SU-DHL-6 (cell line): Measurements from ENCODE around the gene ZDHHC3.

Experiments
- H2AFZ ChIP-seq: fragments of 200-600 bp; sonication (generic); 2 replicates; pipeline ENCODE4 v1.6.1; 2014; ENCODE audit warnings: low read depth, mild to moderate bottlenecking, moderate library complexity, mixed read lengths, antibody characterized with exemption, low read length; ENCODE audit not compliant: severe bottlenecking
- H3F3A ChIP-seq: fragments of 200-600 bp; shearing (Covaris generic); 2 replicates; pipeline ENCODE4 v1.6.0; 2016; ENCODE audit warnings: antibody characterized with exemption, mild to moderate bottlenecking; ENCODE audit not compliant: insufficient read depth
- H3K27ac ChIP-seq: fragments of 200-600 bp; sonication (generic); 2 replicates; pipeline ENCODE4 v1.5.1; 2016; ENCODE audit warnings: low read depth, mild to moderate bottlenecking, low read length, moderate library complexity, mixed read lengths
- H3K27me3 ChIP-seq: fragments of 200-600 bp; sonication (generic), shearing (Covaris generic); 2 replicates; pipeline ENCODE4 v1.6.0; 2014; ENCODE audit warnings: mild to moderate bottlenecking, low read length
- H3K36me3 ChIP-seq: fragments of 200-600 bp; sonication (generic); 2 replicates; pipeline ENCODE4 v1.6.1; 2014; ENCODE audit warnings: mild to moderate bottlenecking, low read length, mixed read lengths
- H3K4me2 ChIP-seq: fragments of 300-600, 200-600 bp; shearing (Covaris generic), sonication (generic); 2 replicates; pipeline ENCODE4 v1.6.0; 2014; ENCODE audit warnings: low read length, low read depth, mild to moderate bottlenecking; ENCODE audit not compliant: poor library complexity, severe bottlenecking
- H3K4me3 ChIP-seq: fragments of 200-600 bp; sonication (generic); 2 replicates; pipeline ENCODE4 v1.5.1; 2014; ENCODE audit warnings: antibody characterized with exemption, low read length, mild to moderate bottlenecking, mixed read lengths; ENCODE audit not compliant: insufficient read depth, poor library complexity, severe bottlenecking
- H3K79me2 ChIP-seq: fragments of 200-600 bp; sonication (generic); 2 replicates; pipeline ENCODE4 v1.6.1; 2014; ENCODE audit warnings: mild to moderate bottlenecking, low read length, moderate library complexity; ENCODE audit not compliant: insufficient read depth
- H3K9ac ChIP-seq: fragments of 200-600 bp; sonication (generic); 2 replicates; pipeline ENCODE4 v1.7.0; 2014; ENCODE audit warnings: mild to moderate bottlenecking, low read length
- H3K9me2 ChIP-seq: fragments of 200-600 bp; sonication (generic); replicated peaks from 2 replicates; pipeline ENCODE4 v1.6.1; 2014; ENCODE audit warnings: low read length; ENCODE audit not compliant: insufficient read depth
- H3K9me3 ChIP-seq: fragments of 200-600 bp; sonication (generic); 2 replicates; pipeline ENCODE4 v1.6.1; 2014; ENCODE audit warnings: low read length, mixed read lengths; ENCODE audit not compliant: insufficient read depth
- H4K20me1 ChIP-seq: fragments of 200-600 bp; sonication (generic); 2 replicates; pipeline ENCODE4 v1.6.1; 2014; ENCODE audit warnings: low read depth, mild to moderate bottlenecking, antibody characterized with exemption, low read length, moderate library complexity, mixed read lengths
- CTCF ChIP-seq: fragments of 200-600 bp; sonication (generic); IDR thresholded peaks from one replicate; pipeline ENCODE4 v1.5.1; 2017; ENCODE audit warnings: antibody characterized with exemption, mild to moderate bottlenecking, low read length, moderate library complexity; ENCODE audit not compliant: insufficient read depth, poor library complexity, severe bottlenecking
- EZH2phosphoT487 ChIP-seq: fragments of 200-600 bp; sonication (generic), shearing (Covaris generic); conservative IDR thresholded peaks from 2 replicates; pipeline ENCODE4 v1.6.1; 2018; ENCODE audit warnings: mild to moderate bottlenecking, antibody characterized with exemption, low read length, moderate library complexity, mixed read lengths

Gene ZDHHC3

GRCh38 chr3:44885618-44886017, 90.4 kb downstream of the ZDHHC3 start:
- no peaks in the 10 kb centered on the region for H3K27me3 ChIP-seq
- no peak overlapping the region for H3K27ac ChIP-seq

GRCh38 chr3:44883999-44884431, 92.0 kb downstream of the ZDHHC3 start:
- H3K9ac ChIP-seq = no peak overlapping the region
- TF ChIP-seq EZH2phosphoT487 (no peak), CTCF (no peak)
- H3K4me2 ChIP-seq = no peak overlapping the region

More at GRCh38 chr3:44885618-44886017, 90.4 kb downstream of the ZDHHC3 start:
- Histone ChIP-seq H4K20me1 (no peaks in the 10 kb centered on the region), H3K4me3 (no peak overlapping the region), H3K4me2 (no peak overlapping the region), H3K9me3 (no peaks in the 10 kb centered on the region), H3K9me2 (no peaks in the 10 kb centered on the region), H2AFZ (no peak overlapping the region), H3F3A (no peaks in the 10 kb centered on the region), H3K79me2 (no peaks in the 10 kb centered on the region), H3K9ac (no peak overlapping the region), H3K36me3 (no peaks in the 10 kb centered on the region)
- no peak for TF ChIP-seq CTCF
- no peak for TF ChIP-seq EZH2phosphoT487

GRCh38 chr3:44883213-44883955, 92.6 kb downstream of the ZDHHC3 start:
- H3K9me2 ChIP-seq = no peaks in the 10 kb centered on the region
- H3K9ac ChIP-seq = no peak overlapping the region
- no peaks in the 10 kb centered on the region for H3K36me3 ChIP-seq
- no peaks in the 10 kb centered on the region for H4K20me1 ChIP-seq
- H3K79me2 ChIP-seq = no peaks in the 10 kb centered on the region
- H3K4me3 ChIP-seq = no peak overlapping the region
- no peak overlapping the region for H2AFZ ChIP-seq
- H3K27ac ChIP-seq = no peak overlapping the region
- H3F3A ChIP-seq = no peaks in the 10 kb centered on the region
- H3K9me3 ChIP-seq = no peaks in the 10 kb centered on the region
- H3K4me2 ChIP-seq = no peak overlapping the region
- no peaks in the 10 kb centered on the region for H3K27me3 ChIP-seq
- TF ChIP-seq EZH2phosphoT487 (no peak), CTCF (no peak)

More at GRCh38 chr3:44883999-44884431, 92.0 kb downstream of the ZDHHC3 start:
- Histone ChIP-seq H3K36me3 (no peaks in the 10 kb centered on the region), H3K27me3 (no peaks in the 10 kb centered on the region), H3F3A (no peaks in the 10 kb centered on the region), H4K20me1 (no peaks in the 10 kb centered on the region), H3K79me2 (no peaks in the 10 kb centered on the region), H3K9me3 (no peaks in the 10 kb centered on the region), H3K9me2 (no peaks in the 10 kb centered on the region), H3K27ac (no peak overlapping the region), H2AFZ (no peak overlapping the region), H3K4me3 (no peak overlapping the region)
